ENCODE results near the gene NDUFS2. TPM values are rescaled to one million over a fixed set of nuclear protein-coding genes. Genes with fewer than 3 reads are reported as not detected.

The NDUFS2 gene
- total and polyA plus RNA-seq, 3 donors from 2014 or later, result 82.9 to 129 (median 117) TPM

DNA sequence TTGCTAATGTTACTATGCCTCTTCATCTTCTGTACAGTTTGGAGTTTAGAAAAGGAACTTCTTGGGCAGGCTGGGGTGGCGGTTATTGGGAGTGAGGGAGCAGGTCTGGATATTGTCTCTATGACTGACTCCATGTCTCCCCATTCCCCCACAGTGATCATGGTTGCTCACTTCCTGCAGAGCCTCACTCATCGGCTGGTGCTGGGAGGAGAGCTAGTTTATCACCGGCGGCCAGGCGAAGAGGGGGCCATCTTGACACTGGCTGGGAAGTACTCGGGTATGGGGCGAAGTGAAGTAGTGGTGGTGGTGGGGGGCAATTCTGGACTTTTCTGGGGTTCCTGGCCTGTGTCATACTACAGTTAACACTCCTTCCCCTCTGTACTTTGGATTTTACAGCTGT, 25.9 kb downstream of the NDUFS2 start:
- DNase-seq, result no peak
- no peak for TF ChIP-seq POLR2A (IDR thresholded peaks at IDR 0.05)
- TF ChIP-seq CTCF (IDR thresholded peaks at IDR 0.05), result no peak
- Histone ChIP-seq H3K36me3 (ENCODE audit: low read depth, missing control alignments) (no peaks in the 10 kb centered on the region), H3K4me1 (peaks cover 15% of the 10 kb centered on the region), H3K27ac (no peak overlapping the region), H3K4me3 (no peak overlapping the region), H3K9me3 (no peaks in the 10 kb centered on the region), H3K27me3 (no peaks in the 10 kb centered on the region)
- intact Hi-C loops (cut with DNase I; ENCODE audit: low total_unique reads), result no loop called here
- 91% methylated on average over 6 to 7 of the region's 7 CpGs for WGBS, 2 donors

- 52 to 68% methylated on average over 3 of the region's 3 CpGs for WGBS, 2 donors
- intact Hi-C loops (cut with DNase I; ENCODE audit: low total_unique reads), result no loop called here
- no peak for TF ChIP-seq POLR2A (IDR thresholded peaks at IDR 0.05)
- Histone ChIP-seq H3K27ac (no peak overlapping the region), H3K36me3 (ENCODE audit: low read depth, missing control alignments) (no peaks in the 10 kb centered on the region), H3K9me3 (no peaks in the 10 kb centered on the region), H3K27me3 (no peaks in the 10 kb centered on the region), H3K4me1 (peaks cover 15% of the 10 kb centered on the region), H3K4me3 (no peak overlapping the region)
- no peak for DNase-seq
Observed at GRCh38 chr1:161229896-161230295, 27.7 kb downstream of the NDUFS2 start.

GRCh38 chr1:161230762-161231161, 28.6 kb downstream of the NDUFS2 start:
- Histone ChIP-seq H3K36me3 (ENCODE audit: low read depth, missing control alignments) (no peaks in the 10 kb centered on the region), H3K27ac (no peak overlapping the region), H3K27me3 (no peaks in the 10 kb centered on the region), H3K4me1 (peaks cover 15% of the 10 kb centered on the region), H3K4me3 (no peak overlapping the region), H3K9me3 (no peaks in the 10 kb centered on the region)
- intact Hi-C loops (cut with DNase I; ENCODE audit: low total_unique reads), result no loop called here
- WGBS, 2 donors, result 91 to 92% methylated on average over 6 to 7 of the region's 7 CpGs
- no peak for DNase-seq
- TF ChIP-seq POLR2A (IDR thresholded peaks at IDR 0.05), result no peak
- no peak for TF ChIP-seq CTCF (IDR thresholded peaks at IDR 0.05)

- H3K36me3 ChIP-seq (ENCODE audit: low read depth, missing control alignments), result no peaks in the 10 kb centered on the region
- H3K27me3 ChIP-seq, result no peaks in the 10 kb centered on the region
- WGBS, 2 donors, result 83 to 93% methylated on average over 2 to 9 of the region's 9 CpGs
- TF ChIP-seq CTCF (IDR thresholded peaks at IDR 0.05), result no peak
- TF ChIP-seq POLR2A (IDR thresholded peaks at IDR 0.05), result no peak
- H3K4me3 ChIP-seq, result no peak overlapping the region
- intact Hi-C loops (cut with DNase I; ENCODE audit: low total_unique reads), result no loop called here
- H3K27ac ChIP-seq, result no peak overlapping the region
- H3K4me1 ChIP-seq, result no peaks in the 10 kb centered on the region
- DNase-seq, result no peak
- no peaks in the 10 kb centered on the region for H3K9me3 ChIP-seq
Observed at GRCh38 chr1:161233102-161233501, 30.9 kb downstream of the NDUFS2 start.

DNA sequence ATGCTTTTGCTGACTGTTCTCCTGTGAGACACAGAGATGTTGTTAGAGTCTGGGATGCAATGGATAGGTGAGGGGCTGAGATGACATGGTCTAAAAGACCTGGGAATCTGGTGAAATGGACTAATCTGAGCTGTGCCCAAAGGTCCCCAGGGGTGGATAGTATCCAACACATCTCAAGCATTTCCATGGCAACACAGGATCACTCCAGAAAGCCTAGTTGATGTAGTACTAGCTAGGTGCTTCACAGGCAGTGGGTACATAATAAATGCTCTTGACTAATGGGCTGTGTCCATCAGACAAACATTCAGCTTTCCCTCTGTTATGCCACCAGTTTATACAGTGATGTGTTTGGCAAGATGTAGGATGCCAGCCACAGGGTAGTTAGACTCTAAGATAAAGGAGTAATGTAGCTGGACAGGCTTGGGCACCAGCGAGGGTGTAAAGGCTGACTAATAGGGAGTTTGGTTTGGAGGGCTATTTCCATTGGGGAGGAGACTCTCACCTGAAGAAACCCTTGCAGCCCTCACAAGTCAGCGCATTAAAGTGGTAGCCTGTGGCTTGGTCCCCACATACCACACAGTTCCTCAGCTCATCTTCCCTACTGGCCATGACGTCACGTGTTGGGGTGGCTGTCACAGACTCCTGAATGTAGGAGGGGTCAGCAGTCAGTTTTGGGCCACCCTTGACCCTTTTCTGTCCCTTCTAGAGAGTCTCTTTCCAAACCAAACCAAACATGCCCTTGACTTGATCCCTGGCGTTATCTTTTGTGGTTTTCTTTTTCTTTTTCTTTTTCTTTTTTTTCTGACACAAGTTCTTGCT, 34.0 kb downstream of the NDUFS2 start:
- intact Hi-C loops (cut with DNase I; ENCODE audit: low total_unique reads), result no loop called here
- Histone ChIP-seq H3K9me3 (no peaks in the 10 kb centered on the region), H3K4me1 (no peaks in the 10 kb centered on the region), H3K36me3 (ENCODE audit: low read depth, missing control alignments) (no peaks in the 10 kb centered on the region), H3K27me3 (no peaks in the 10 kb centered on the region), H3K27ac (no peak overlapping the region), H3K4me3 (no peak overlapping the region)
- DNase-seq, result no peak
- TF ChIP-seq POLR2A (IDR thresholded peaks at IDR 0.05) (no peak), CTCF (IDR thresholded peaks at IDR 0.05) (no peak)
- 71 to 90% methylated on average over 5 of the region's 5 CpGs for WGBS, 2 donors

Measured in testis (tissue), 3 donors.